GM19452 (cell line): ENCODE measurements around the gene TMTC4.
"Not testable (repeated sequence)": the region's sequence is repeated elsewhere in the genome, so short reads cannot be mapped to it uniquely, and the experiment has no call there.

ENCODE experiments used
- ATAC-seq: cut with Tn5 transposase; IDR thresholded peaks from one replicate; pipeline ENCODE4 v1.9.1; 2021; ENCODE audit not compliant: unreplicated experiment

The TMTC4 gene

GRCh38 chr13:100589178-100589725 lies 85.3 kb downstream of the TMTC4 start:
- no peak for ATAC-seq

DNA sequence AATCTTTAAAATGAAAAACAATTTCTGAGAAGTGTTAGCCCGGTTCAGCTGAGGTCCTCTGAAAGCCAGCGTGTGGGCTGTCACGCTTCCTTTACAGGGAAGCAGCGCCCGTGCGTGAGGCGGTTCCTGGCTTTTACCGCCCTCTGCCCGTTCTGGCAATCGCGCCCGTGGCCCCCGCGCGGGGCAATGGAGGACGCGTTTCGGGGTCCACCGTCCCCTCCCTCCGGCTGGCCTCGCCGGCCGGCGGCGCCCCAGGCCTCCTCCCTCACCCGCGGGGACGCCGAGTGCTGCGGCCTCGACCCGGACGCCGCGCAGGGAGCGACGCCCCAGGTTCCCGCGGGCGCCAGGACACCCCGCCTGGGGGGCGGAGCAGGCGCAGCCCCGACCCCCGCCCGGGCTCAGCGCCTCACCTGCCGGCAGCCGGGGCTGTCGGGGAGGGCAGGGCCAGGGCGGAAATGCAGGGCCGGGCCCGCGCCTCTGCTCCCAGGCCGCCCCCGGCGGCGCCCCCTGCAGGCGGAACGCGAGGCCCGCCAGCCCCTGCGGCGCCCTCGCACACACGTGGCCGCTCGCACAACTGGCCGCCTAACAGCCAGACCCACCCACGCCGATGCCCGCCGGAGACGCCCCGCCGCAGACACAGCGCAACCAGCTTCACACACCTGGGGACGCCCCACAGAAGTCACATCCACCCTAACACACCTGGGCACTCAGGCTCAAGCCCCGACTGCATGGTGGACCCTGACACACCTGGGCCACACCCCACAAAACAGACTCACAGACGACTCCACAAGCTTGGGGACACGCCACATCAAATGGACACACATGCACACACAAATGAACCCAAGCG lies 86.0 kb downstream of the TMTC4 start, which contains the start of gene GGACT:
Gene GGACT (minus strand): TSS at position 459 of the 847 bp plus-strand sequence. CDS start 56,198 bp downstream, outside the sequence.
- ATAC-seq = peak; percentile 96

- ATAC-seq = no peak
Measured at GRCh38 chr13:100584896-100585295, 89.7 kb downstream of the TMTC4 start.

GRCh38 chr13:100581504-100581903 lies 93.1 kb downstream of the TMTC4 start:
- no peak for ATAC-seq

DNA sequence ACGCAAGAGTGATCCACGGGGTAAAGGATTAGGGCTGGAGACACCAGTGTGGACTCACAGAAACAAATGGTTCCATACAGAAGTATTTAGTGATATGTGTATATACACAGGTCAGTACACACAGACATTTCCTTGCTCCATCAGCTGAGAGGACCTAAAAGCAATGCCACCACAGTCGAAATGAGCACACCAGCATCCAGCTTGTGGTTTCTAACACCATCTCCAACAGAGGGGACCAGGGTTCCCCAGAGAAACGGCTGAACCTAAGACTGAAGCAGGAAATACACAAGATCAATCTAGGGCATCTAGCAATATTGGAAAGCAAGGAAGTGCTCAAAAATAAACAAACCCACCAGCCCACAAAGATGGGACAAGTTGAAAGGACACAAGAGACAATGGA lies 93.6 kb downstream of the TMTC4 start:
- no peak for ATAC-seq

GRCh38 chr13:100580045-100580444 lies 94.5 kb downstream of the TMTC4 start:
- ATAC-seq = no peak

DNA sequence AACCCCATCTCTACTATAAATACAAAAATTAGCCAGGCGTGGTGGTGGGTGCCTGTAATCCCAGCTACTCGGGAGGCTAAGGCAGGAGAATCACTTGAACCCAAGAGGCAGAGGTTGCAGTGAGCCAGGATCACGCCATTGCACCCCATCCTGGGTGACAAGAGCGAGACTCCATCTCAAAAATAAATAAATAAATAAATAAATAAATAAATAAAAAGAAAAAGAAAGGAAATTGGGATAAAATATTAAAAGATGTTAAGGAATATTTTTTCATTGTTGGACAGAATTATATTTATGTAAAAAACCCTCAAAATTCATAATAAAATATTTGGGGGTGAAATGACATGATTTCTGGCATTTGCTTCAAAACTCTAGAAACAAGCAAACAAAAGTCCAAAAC lies 97.4 kb downstream of the TMTC4 start:
- not testable (repeated sequence) for ATAC-seq

DNA sequence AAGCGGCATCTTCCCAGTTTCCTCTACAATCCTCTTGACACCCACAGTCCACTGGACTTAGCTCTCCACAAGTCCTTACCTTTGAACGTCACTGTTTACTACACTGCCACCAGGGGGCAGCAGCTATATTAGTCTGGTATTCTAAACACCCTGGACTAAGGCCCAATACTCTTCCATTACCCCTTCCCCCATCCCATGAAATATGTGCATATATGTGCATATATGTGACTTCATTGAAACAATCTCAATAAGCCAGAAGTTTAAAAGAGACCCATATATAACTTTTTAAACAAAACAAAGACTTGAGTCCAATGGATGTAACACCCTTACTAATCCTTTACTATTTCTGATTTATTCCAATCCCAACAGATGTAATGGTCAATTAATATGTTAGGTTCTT lies 101.5 kb downstream of the TMTC4 start:
- peak; percentile 96 for ATAC-seq

- no peak for ATAC-seq
Measured at GRCh38 chr13:100566543-100566942, 108.1 kb downstream of the TMTC4 start.

- ATAC-seq = no peak
Measured at GRCh38 chr13:100565286-100565685, 109.3 kb downstream of the TMTC4 start.

- no peak for ATAC-seq
Measured at GRCh38 chr13:100564444-100565223, 110.0 kb downstream of the TMTC4 start.

DNA sequence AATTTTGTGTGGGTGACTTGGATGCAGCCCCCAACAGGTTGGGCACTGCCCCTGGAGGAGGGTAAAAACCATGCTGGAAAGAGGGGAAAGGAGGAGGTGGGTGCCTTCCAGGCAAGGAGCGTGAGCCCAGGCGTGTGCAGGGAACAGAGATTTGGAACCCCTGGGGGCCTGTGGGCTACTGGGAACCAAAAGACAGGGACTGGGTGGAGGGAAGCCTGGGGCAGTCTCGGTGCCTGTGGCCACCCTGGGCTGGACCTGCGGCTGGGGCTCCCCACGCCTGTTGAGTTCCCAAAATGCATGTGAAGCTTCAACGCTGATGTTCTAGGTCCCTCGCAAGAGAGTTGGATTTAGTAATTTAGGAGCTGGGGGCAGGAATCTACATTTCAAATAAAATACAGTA lies 110.8 kb downstream of the TMTC4 start:
- ATAC-seq = no peak

GRCh38 chr13:100561599-100562204 lies 112.9 kb downstream of the TMTC4 start:
- ATAC-seq = no peak

GRCh38 chr13:100561158-100561499 lies 113.5 kb downstream of the TMTC4 start:
- no peak for ATAC-seq

- ATAC-seq = no peak
Measured at GRCh38 chr13:100560498-100561157, 114.0 kb downstream of the TMTC4 start.

- no peak for ATAC-seq
Measured at GRCh38 chr13:100559886-100560285, 114.7 kb downstream of the TMTC4 start.
